ENCODE results near the gene SH3PXD2B.

SH3PXD2B gene

DNA sequence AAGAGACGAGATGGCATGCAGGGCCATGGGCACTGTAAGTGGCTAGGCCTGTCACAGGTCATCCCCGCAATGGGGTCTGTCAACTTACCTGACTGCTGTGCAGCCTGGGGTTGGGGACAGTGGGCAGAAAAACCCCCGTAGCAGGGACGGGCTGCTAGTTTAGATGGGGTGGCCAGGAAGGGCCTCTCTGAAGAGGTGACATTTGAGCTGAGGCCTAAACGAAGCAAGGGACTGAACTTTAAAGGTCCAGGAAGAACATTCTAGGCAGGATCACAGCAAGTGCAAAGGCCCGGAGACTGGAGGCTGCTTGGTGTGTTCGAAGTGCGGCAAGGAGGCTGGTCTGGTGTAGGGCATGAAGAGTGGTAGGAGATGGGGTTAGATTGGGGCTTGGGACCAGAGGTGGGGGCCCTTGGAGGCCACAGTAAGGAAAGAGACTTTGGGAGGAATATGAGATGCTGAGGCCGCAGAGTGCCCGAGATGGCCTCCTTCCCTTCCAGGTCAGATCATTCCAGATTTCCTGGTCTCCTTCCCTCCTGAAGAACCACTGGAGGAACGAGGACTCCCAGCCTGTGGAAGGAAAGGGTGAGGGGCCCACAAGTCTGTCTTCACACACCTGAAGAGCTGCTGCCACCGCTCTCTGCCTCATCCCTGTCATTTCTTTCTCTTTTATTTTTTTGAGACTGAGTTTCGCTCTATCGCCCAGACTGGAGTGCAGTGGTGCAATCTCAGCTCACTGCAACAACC, 37.9 kb upstream of the SH3PXD2B start:
- TF ChIP-seq GATA2 (IDR thresholded peaks at IDR 0.05; ENCODE audit: low read depth, low read length) (no peak), GATA3 (IDR thresholded peaks at IDR 0.05; ENCODE audit: low read depth, low read length) (no peak)

DNA sequence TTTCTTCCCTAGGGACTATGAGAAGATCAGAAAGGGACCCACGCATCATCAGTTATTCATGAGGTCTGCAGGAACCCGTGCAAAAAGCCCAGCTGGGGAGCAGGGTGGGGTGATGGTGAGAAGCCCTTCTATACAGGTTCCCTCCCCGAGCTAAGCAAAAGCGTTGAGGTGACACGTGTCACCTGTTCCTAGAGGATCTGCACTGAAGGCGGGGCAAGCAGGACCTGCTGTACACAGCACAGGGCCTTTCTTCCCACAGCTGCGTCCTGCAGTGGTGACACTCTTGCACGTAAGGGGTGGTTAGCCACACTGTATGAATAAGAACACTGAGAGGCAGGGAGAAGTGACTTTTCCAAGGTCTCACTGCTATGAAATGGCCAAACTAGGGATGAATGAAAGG, 37.2 kb upstream of the SH3PXD2B start:
- TF ChIP-seq GATA2 (IDR thresholded peaks at IDR 0.05; ENCODE audit: low read depth, low read length), result no peak
- TF ChIP-seq GATA3 (IDR thresholded peaks at IDR 0.05; ENCODE audit: low read depth, low read length), result no peak

DNA sequence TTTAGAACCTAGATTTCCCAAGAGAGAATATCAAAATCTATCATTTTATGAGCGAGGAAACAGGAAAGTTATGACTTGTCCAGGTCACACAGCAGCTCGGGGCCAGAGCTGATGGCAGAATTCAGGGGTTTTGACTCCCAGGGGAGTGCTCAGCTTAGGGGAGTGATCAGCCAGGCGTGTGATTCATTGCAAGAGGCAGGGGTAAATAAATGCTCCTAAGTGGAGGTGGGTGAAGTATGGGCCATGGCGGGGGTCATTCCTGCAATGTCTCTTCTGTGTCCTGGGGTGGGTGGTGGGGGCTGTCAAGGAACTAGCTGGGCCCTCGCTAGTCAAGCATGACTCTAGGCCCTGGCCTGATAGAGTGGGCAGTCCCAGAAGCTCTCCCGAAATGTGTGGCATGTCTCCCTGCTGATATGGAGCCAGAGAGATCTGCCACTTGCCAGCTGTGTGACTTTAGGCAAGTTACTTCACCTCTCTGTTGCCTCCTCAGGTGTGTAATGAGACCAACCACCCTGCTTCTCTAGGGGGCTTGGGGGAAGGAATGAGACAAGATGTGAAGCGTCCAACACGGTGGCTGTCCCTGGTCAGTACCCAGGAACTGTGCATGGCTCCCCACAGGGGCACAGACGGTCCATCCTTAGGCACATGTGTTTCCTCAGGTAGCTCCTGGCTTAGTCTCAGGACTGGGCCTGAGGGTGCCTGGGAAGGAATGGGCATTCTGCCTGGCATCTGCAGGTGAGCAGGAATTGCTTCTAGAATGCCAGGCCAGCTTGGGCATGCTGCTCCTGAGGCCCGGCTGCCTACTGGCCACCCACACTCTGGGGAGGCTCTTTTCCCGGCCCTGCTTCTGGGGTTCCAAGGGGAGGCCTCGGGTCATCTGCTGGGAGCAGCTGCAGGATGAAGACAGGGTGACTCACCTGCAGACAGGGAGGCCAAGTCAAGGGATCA, 36.5 kb upstream of the SH3PXD2B start:
- TF ChIP-seq GATA3 (IDR thresholded peaks at IDR 0.05; ENCODE audit: low read depth, low read length) (no peak), GATA2 (IDR thresholded peaks at IDR 0.05; ENCODE audit: low read depth, low read length) (no peak)

DNA sequence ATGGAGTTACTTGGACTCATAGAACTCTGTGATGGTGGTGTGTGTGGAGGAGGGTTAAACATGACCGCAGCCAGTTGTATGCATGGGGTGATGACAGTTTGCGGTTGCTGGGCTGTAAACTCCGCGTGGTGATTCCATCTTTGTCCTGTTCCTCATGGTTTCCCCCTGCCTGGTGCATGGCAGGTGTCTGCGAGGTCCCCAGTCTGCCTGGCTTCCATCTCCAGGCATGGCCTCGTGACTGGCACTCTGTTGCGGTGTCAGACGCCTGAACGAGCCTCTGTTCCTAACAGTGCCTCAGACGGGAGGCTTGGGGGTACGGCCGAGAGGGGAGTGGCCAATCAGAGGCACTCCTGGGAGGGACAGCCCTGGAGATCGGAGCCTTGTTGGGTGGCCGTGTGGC, 33.9 kb upstream of the SH3PXD2B start:
- TF ChIP-seq GATA2 (IDR thresholded peaks at IDR 0.05; ENCODE audit: low read depth, low read length) (no peak), GATA3 (IDR thresholded peaks at IDR 0.05; ENCODE audit: low read depth, low read length) (no peak)

DNA sequence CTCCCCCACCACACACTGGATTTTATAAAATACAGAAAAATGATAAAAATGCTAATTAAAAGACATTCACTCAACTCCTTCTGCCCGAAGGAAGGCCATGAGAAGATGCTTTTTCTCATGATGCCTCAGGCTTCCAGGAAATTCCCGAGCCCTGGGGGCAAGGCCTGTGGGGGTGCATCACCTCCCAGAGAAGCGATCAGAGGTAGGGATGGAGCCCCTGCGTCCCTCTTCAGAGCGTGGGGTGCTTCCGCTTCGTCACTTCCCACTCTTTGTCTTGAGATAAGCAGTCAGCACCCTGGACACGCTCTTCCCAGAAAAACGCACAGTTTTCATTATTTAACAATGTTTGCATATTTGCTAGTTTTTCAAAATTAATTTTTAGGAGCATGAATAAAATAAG, 33.3 kb upstream of the SH3PXD2B start:
- TF ChIP-seq GATA3 (IDR thresholded peaks at IDR 0.05; ENCODE audit: low read depth, low read length), result no peak
- TF ChIP-seq GATA2 (IDR thresholded peaks at IDR 0.05; ENCODE audit: low read depth, low read length), result no peak

DNA sequence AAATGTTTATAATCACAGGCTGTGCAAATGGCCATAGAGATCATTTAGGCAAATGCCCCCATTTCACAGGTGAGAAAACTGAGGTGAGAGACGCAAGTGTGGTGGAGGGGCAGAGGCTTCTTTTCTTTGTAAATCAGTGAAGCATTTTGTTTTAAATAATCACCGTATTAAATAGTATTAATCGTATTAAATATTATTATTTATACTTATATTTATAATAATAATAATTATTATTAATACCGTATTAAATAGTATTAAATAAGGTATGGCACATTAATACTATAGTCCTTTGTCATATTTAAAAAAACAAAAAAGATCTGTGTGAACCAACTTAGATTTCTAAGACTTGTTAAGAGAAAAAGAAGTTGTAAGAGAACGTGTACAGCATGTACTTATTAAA, 32.6 kb upstream of the SH3PXD2B start:
- TF ChIP-seq GATA2 (IDR thresholded peaks at IDR 0.05; ENCODE audit: low read depth, low read length) (no peak), GATA3 (IDR thresholded peaks at IDR 0.05; ENCODE audit: low read depth, low read length) (no peak)

DNA sequence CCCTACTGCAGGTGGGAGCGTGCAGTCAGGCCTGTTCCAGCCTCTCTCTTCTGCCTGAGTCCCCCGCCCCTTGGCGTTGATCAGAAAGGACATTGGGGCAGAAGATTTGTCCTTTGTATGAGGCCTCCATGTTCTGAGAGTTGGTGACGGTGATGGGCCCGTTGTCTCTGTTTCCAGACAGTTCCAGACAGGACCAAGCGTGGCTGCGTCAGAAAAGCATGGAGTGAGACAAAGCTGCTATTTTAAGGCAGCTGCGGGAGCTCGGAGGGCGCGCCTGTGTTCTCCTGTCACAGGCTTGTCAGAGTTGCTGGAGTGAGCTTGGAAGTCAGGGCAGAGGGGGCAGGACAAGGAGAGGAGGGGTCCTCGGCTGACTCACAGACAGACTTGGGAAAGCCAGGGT, 32.1 kb upstream of the SH3PXD2B start:
- TF ChIP-seq GATA2 (IDR thresholded peaks at IDR 0.05; ENCODE audit: low read depth, low read length), result no peak
- TF ChIP-seq GATA3 (IDR thresholded peaks at IDR 0.05; ENCODE audit: low read depth, low read length), result no peak

DNA sequence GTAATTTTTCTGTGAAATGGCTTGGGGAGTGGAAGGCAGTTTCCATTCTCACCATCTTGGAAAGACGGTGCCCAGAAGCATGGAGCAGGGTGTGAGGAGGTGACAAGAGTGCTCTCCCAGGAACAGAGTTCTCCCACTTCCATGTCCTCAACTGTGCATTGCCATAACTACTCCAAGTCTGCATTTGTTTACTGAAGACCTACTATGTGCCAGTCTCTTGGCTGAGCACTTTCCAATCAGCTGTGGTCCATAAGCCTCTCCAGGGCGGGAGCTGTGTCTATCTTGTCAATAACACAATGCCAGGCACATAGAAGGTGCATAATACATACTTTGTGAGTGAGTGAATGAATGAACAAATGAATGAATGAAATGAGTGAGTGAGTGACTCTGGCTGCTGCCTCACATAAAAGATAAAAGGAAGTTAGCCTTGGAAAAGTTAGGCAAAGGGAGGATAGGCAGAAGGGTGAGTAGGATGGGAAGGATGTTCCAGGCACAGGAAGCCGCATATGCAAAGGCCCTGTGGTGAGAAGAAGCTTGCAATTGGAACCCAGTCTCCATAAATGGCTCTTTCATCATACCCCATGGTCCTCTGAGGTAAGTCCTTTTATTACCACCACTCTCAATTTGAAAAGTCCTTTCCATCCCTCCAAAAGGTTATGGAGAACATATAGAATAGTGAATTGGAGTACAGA, 31.3 kb upstream of the SH3PXD2B start:
- TF ChIP-seq GATA3 (IDR thresholded peaks at IDR 0.05; ENCODE audit: low read depth, low read length) (no peak), GATA2 (IDR thresholded peaks at IDR 0.05; ENCODE audit: low read depth, low read length) (no peak)

DNA sequence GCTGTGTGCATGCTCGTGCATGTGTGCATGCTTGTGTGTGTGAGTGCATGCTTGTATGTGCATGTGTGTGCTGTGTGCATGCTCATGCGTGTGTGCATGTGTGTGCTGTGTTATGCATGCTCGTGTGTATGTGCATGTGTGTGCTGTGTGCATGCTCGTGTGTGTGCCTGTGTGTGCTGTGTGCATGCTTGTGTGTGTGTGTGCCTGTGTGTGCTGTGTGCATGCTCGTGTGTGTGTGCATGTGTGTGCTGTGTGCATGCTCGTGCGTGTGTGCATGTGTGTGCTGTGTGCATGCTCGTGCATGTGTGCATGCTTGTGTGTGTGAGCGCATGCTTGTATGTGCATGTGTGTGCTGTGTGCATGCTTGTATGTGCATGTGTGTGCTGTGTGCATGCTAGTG, 30.3 kb upstream of the SH3PXD2B start:
- no peak for TF ChIP-seq GATA3 (IDR thresholded peaks at IDR 0.05; ENCODE audit: low read depth, low read length)

DNA sequence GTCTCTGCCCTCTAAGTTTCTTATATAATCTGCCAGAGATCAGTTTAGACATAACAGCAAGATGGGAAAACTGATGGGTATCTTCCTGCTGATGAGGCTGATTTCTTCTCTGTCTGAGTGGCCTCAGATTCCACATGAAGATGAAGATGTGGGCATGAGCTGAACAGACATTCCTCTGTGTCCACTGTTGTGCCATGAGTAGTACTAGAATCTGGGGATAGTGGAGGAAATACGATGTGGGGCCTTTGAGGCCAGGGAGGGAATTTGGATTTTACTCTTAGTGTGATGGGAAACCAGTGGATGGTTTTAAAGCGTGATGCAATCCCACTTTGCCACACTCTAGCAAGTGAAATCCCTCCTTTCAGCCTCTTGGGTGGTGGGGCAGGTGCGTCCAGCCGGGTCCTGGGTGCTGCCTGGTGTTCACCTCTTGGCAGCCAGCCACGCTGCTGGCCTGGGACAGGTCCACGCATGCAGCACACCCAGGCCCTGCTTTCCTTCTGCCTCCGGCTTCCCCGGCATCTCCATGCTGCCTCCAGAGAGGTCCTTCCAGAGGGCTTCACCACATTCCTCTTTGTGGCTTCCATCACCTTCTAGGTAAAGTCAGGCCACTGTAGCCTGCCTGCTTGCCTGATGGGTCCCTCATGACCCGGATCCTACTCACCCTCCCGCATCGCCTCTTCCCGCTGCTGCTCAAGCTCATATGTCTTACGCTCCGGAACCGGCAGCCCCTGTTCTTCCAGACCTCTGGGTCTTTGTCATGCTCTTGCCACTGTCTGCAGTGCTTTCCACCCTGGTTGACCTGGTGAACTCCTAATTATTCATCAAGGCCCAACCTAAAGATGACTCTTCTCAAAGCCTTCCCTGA, 28.1 kb upstream of the SH3PXD2B start:
- TF ChIP-seq GATA3 (IDR thresholded peaks at IDR 0.05; ENCODE audit: low read depth, low read length) (no peak), GATA2 (IDR thresholded peaks at IDR 0.05; ENCODE audit: low read depth, low read length) (peak; percentile 50; the same call in 1 of the 2 replicates)

DNA sequence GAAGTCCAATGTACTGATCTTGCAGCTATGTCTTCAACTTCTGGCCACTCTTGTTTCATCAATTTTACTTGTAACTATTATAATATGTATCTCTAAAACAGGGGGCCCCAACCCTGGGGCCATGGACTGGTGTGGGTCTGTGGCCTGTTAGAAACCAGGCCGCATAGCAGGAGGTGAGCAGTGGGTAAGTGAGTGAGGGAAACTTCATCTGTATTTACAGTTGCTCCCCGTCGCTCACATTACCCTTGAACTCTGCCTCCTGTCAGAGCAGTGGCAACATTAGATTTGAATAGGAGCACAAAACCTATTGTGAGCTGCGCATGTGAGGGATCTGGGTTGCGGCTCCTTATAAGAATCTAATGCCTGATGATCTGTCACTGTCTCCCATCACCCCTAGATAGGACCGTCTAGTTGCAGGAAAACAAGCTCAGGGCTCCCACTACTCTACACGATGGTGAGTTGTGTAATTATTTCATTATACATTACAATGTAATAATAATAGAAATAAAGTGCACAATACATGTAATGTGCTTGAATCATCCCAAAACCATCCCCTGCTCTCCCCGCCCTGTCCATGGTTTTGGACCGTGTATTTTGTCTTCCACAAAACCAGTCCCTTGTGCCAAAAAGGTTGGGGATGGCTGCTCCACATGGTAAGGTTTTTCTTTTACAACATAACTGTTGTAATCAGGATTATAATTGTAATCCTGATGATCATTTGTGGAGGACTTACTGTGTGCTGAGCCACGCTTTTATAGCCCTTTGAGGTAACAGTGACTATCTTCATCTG, 26.9 kb upstream of the SH3PXD2B start:
- TF ChIP-seq GATA3 (IDR thresholded peaks at IDR 0.05; ENCODE audit: low read depth, low read length) (no peak), GATA2 (IDR thresholded peaks at IDR 0.05; ENCODE audit: low read depth, low read length) (no peak)

DNA sequence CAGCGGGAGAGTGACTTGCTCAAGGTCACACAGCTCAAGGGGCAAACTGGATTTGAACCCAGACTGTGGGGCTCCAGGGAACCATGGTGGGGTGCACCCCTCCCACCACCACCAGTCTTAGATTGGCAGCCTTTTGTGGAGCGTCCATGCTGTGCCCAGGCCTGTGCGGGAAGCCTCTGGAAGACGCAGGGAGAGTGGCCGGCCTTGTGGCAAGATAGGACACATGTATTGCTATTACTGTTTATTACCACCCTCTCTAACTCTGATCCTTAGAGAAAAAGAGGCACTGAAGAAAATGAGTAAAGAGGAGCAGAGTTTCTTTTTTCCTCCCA, 25.4 kb upstream of the SH3PXD2B start:
- TF ChIP-seq GATA2 (IDR thresholded peaks at IDR 0.05; ENCODE audit: low read depth, low read length) (no peak), GATA3 (IDR thresholded peaks at IDR 0.05; ENCODE audit: low read depth, low read length) (no peak)

Measured in SH-SY5Y (cell line).